Measurements from ENCODE around the gene AP4B1. TPM values are rescaled to one million over a fixed set of nuclear protein-coding genes. Genes with fewer than 3 reads are reported as not detected.
"Not testable (repeated sequence)": the region's sequence is repeated elsewhere in the genome, so short reads cannot be mapped to it uniquely, and the experiment has no call there.

Gene AP4B1
- total RNA-seq, 1 donor from 2014 or later: 17.0 TPM

DNA sequence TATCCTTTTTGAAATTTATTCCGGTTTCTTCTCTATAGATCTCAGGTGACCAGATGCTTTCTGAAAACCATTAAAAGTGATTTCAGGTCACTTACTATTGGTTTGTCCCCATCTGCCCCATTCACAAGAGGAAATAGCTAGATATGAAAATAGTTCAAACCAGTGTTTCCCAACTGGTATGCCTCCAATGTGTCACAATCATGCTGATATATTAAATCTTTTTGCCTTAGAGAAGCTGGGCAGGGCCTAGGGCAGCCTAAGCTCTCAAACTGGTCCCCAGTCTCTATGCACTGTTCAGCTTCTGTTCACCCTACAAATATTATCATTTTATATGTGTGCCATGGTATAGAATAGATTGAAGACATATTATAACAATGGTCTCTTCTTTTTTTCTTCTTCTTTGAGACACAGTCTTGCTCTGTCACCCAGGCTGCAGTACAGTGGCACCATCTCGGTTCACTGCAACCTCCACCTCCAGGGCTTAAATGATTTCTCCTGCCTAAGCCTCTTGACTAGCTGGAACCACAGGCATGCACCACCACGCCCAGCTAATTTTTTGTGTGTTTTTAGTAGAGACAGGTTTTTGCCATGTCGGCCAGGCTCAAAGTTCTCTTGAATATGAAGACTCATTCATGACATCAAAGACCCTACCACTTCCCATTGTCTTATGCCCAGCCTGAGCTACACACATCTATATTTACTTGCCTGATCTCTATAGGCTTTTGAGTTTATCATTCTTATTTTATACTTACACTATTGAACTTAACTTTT is 48.8 kb downstream of the AP4B1 start:
- peak; percentile 84 for ATAC-seq

- no peak for ATAC-seq
Observed at GRCh38 chr1:113854234-113854633, 50.4 kb downstream of the AP4B1 start.

- not testable (repeated sequence) for ATAC-seq
Observed at GRCh38 chr1:113852694-113853093, 51.9 kb downstream of the AP4B1 start.

DNA sequence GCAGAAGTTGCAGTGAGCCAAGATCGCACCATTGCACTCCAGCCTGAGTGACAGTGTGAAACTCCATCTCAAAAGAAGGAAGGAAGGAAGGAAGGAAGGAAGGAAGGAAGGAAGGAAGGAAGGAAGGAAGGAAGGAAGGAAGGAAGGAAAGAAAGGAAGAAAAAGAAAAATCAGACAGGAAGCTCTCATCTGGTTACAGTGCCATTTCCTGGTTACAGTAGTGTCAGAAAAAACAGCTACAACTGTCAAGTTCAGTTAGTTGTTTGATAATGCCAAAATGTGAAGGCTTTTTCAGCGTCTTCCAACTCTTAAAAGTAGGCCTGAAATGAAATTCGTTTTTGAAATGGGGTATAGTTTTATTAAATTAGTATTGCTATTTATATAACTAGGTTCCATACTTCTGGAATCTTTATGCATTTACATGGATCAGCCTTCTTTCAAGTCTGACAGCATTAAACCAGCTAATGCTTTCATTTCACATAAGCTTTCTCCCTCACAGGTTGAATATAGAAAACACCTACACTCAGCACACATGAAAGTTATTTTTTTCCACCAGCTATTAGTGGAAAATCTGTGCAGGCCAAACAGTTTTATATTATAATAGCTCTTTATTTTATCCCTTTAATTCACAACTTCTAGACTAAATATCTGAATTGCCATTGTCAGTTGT is 54.3 kb downstream of the AP4B1 start:
- ATAC-seq: no peak

GRCh38 chr1:113849072-113849471 is 55.5 kb downstream of the AP4B1 start:
- no peak for ATAC-seq

- ATAC-seq: no peak
Observed at GRCh38 chr1:113846391-113847035, 58.1 kb downstream of the AP4B1 start.

Other genes with a start within 250 kb of the AP4B1 start
- 3.4 TPM for gene PHTF1, start 145.3 kb downstream of the AP4B1 start, total RNA-seq
- gene RSBN1, start 92.3 kb downstream of the AP4B1 start, total RNA-seq: 9.6 TPM
- 1.9 TPM for gene PTPN22, start 33.1 kb downstream of the AP4B1 start, total RNA-seq
- gene BCL2L15, start 17.2 kb downstream of the AP4B1 start, total RNA-seq: 8.4 TPM
- 4.7 TPM for gene DCLRE1B, start 527 bp upstream of the AP4B1 start, total RNA-seq
- gene HIPK1, start 24.5 kb upstream of the AP4B1 start, total RNA-seq: 41.6 TPM
- 1.6 TPM for gene OLFML3, start 74.7 kb upstream of the AP4B1 start, total RNA-seq
- not detected for gene SYT6, start 249.1 kb upstream of the AP4B1 start, total RNA-seq

Measured in esophagus mucosa (tissue), 1 donor.